Fibroblast of gingiva (primary cell): ENCODE data around the gene MAML3.

Experiments used
- DNase-seq: peaks from one replicate; pipeline ENCODE4 v3.0.0-alpha.2; 2011; ENCODE audit warnings: low read depth

MAML3 gene

DNA sequence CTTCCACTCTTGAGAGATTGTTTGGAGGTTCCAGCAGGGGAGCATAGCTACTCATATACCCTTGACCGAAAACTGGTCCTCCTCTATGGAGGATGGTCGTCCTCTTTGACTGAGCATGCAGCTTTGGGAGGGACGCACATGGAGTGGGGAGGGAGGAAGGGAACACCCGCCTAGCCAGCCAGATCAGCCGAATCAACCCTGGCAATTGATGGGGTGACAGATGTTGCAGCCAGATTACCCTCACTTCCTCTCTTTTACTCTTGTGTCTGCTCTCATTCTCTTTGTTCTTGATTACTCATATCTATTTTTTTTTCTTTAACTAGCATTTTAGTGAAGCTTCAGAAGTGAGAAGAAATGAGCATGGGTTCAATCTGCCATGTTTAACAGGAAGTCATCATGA lies 468.8 kb downstream of the MAML3 start:
- DNase-seq: no peak

DNA sequence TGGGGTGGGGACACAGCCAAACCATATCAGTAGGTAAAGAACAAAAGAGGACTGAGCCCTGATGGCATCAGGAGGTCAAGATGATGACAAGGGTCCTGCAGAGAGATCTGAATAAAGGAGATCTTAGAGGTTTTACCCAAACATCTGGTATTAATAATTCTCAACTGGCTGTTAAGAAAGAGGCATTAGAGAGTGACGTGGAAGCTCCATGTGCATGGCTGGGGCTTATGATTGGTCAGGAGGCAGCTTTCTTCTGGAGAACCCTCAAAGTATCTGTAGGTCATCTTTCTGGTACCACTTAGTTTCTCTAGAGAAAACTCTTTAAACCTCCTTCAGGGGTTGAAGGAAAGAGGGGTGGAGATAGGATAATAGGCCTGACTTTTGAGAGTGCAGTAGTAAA lies 469.6 kb downstream of the MAML3 start:
- DNase-seq: peak; percentile 62

DNA sequence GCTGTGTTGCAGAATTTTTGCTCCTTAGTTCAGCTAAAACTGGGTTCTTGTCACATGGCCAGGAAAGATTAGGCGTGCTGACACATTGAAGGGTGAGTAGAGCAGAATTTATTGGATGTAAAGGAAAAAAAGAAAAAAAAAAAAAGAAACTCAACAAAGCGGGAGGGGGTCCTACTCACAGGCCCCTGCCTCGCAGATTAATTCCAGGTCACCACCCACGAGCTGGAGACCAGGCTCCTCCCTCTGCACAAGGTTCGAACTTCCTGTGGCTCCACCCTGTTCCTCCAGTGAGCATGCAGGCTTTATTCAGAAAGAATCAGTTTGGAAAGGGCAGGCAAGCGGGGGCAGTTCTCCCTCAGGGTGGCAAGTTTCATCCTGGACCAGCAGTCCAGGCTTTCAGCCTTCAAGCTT lies 471.2 kb downstream of the MAML3 start:
- no peak for DNase-seq

DNA sequence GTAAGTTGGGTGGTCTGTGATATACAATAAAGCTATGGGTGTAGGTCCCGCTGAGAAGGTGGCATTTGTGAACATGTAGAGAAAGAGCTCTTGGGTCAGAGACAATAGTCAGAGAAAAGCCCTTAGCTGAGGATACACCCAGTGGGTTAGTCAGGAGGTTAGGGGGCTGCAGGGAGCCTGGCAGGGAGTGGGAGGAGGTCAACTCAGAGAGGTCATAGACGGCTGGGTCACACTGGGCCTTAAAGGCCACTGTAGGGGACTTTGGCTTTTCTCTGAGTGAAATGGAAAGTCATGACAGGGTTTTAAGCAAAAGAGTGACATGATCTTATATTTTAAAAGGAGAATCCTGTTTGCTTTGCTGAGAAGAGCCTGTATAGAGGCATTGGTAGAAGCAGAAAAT lies 471.7 kb downstream of the MAML3 start:
- no peak for DNase-seq

DNA sequence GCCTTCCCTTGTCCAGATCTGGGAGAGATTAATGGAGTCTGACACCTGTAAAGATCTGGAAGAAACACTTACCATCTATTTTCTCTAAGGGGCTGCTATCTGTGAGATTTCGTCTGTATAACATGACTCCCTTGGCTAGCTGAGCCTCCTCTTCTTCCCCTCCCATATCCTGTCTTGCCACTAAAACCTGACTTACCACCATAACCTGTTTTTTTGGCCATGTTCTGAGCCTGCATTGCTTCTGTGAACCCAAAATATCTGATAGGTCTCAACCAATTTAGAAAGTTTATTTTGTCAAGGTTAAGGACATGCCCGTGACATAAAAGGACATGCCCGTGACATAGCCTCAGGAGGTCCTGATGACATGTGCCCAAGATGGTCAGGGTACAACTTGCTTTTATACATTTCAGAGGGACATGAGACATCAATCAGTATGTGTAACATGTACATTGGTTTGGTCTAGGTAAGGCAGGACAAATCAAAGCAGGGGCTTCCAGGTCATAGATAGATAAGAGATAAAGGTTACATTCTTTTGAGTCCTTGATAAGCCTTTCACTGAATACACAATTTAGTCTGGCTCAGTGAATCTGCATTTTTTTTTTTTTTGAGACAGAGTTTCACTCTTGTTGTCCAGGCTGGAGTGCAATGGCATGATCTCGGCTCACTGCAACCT lies 476.9 kb downstream of the MAML3 start:
- no peak for DNase-seq

DNA sequence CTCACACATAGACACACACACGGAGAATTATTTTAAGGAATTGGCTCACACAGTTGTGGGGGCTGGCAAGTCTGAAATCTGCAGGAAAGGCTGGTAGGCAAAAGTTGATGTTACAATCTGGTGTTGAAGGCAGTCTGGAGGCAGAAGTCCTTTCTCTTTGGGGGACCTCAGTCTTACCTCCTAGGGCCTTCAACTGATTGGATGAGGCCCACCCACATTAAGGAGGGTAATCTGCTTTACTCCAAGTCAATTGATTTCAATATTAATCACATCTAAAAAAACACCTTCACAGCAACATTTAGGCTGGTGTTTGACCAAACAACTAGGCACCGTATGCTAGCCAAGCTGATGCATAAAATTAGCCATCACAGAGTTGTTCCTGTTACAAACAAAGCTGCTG lies 477.6 kb downstream of the MAML3 start:
- DNase-seq: no peak

DNA sequence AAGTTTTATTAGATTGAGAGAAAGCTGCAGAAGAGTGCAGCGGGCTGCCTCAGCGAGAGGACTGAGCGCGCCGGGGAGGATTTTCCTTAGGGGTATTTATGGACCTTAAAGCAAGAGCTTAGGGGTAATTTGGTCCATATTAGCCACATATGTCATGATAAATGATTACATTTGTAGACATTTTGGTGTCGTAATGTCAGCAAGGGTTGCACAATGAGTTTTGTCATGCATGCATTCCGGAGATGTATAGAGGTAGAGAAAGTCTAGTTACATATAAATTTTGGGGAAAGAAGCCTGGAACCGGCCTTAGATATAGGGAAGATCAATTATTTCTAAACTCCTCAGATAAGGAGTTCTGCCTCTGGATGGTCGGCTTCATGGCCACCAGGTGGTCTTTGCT lies 478.3 kb downstream of the MAML3 start:
- DNase-seq: peak; percentile 7

DNA sequence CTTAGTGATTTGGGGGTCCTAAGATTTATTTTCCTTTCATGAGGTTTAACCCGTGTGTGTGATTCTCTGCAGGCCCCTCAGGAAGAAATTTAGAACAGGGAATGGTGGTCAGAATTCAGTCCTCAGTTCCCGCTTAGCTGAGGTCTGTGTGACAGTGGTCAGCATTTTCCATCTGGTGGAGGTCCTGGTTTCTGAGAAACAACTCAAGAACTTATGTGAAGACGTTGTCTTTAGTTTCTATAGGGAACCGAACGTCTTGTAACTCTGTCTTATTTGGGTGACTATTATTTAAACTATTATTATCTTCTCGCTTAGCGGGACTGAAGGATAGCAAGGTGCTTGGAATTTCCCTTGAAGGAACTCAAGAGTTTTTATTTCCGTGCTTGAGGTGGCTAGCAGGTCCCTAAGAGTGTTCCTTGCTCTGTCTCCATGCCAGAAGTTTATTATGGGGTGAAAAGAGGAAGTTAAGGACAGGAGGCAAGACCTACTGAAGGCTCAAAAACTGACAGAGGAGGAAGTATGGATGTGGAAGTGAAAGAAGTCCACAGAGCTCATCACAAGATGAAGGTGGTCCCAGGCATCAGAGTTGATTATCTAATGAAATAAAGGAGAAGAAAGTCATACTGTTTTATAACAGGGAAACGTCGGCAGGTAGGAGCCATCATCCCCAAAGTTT lies 479.0 kb downstream of the MAML3 start:
- DNase-seq: no peak

DNA sequence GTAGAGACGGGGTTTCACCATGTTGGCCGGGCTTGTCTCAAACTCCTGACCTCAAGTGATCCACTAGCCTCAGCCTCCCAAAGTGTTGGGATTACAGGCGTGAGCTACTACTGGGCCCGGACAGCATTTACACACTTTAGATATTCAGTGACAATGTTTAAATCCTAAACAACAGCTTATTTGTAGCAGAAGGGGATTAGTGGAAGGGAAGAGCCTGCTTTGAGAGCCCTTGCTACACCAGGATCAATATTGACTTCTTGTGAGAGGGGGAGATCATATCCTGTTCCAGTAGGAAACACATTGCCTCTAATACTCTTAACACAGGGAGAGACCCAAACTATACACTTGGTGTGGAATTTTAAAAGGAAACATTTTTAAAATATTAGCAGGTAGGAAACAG lies 481.3 kb downstream of the MAML3 start:
- no peak for DNase-seq

DNA sequence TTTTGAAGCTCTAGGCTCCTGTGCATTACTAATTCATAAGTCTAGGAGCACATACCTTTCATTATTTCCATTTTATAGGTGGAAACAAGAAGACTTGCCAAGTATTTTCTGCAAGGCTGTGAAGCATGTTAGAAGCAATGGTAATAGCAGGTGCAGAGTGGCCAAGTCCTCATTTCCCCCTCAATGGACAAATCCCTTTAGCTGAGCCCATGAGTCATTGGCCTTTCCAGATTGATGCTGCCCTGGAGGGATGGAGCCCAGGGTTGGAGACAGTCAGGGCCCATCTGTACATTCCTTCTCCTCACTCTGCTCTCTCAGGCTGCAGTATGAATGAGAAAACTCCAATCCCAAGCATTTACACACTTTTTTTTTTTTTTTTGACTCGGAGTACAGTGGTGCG lies 481.8 kb downstream of the MAML3 start:
- DNase-seq: no peak

DNA sequence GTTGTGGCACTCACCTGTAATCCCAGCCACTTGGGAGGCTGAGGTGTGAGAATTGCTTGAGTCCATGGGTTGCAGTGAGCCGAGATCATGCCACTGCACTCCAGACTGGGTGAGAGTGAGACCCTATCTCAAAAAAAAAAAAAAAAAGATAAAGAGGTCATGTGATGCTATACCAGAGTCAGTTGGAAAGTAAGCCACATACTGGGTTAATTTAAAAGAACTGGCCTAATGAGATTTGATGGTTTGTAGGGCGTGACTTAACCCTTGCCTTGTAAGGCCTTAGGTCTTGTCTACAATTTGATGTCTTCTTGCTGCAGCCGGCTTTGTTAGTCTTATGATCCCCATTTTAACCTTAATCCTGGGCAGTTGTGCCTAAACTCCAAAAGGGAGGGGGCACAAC lies 483.2 kb downstream of the MAML3 start:
- no peak for DNase-seq

DNA sequence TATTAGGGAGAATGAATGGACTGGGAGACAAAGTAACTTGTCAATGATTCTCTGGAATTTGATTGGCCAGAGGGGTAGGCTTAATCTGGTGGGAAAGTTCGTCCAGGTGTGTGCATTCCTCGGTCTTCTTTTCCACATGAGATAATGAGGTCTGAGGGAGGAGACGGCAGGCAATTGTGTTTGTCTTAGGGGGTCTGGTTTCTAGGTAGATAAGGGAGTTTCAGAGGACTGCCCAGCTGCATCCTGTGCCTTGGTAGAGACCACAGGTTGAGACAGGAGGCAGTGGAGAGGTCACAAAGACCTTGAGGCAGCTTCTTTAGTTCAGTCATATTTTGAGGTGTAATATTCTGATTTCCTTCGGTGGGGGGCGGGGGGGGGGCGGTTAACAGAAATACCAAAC lies 484.1 kb downstream of the MAML3 start:
- DNase-seq: no peak

DNA sequence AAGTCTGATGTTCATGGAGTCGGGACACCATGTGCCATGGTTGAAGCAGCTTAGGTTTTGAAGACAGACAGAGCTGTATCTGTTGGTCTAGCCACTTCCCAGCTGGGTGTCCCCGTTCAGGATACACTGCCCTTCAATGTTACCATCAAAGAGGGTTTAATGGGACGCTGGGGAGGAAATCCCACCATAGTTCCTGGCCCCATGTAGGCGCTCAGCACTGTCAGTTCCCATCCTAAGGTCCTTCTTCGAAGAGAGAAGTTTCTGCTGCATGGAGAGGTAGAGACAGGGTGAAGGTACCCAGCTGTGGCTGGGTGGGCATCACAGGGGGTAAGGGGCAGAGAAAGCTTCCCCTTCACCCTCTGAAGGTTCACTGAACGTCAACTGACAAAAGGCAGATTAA lies 484.6 kb downstream of the MAML3 start:
- DNase-seq: no peak

DNA sequence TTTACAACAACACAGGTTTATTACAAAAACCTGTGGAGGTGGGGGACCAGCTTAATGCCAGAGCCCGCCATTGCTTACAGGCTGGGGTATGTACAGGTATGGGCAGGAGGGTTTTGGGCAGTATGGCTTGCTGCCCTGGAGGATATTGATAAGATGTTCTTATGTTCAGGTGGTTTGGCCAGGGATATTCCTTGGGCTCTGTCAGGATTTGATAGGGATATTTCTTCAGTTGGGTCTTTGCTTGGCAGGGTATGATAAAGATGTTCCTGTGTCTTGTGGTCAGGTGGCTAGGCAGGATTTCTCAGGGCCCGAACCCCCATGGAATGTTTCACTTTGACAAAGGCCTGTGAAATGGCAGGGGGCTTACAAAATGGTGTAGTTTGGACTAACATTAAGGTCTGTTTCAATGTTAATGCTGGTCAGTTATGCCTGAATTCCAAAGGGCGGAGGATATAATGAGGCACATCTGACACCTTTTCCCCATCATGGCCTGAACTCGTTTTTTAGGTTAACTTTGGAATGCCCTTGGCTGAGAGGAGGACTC lies 485.3 kb downstream of the MAML3 start:
- no peak for DNase-seq

DNA sequence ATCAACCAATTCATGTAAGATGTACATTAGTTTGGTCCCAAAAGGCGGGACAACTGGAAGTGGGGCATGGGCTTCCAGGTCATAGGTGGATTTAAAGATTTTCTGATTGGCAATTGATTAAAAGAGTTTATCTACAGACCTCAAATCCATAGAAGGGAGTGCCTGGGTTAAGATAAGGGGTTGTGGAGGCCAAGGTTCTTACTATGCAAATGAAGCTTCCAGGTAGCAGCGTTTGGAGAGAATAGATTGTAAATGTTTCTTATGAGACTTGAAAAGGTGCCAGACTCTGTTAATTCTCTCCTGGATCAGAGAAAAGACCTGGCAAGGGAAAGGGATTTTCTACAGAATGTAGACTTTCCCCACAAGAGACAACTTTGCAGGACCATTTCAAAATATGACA lies 485.9 kb downstream of the MAML3 start:
- DNase-seq: no peak
